Measurements from ENCODE around the gene FTL.

- TF ChIP-seq EZH2 (IDR thresholded peaks at IDR 0.05; ENCODE audit: borderline replicate concordance, low read length) (no peak), CTCF (conservative IDR thresholded peaks at IDR 0.05 in 1 of 2, IDR thresholded peaks at IDR 0.05 in 1 of 2; ENCODE audit: extremely low read depth in 1 of 2, insufficient read depth in 1 of 2, low read depth in 1 of 2, low read length in 2 of 2) (no peak)
Measured at GRCh38 chr19:48965806-48966540, 864 bp downstream of the FTL start.

Data from mammary epithelial cell (primary cell).